Stimulated activated memory B cell treated with anti-CD40 and anti-IgM and Interleukin-4, amounts not matched to agents 10 μg/mL and 1 μg/mL and 100 μg/mL, for 72 hours (primary cell): Measurements from ENCODE around the gene FGF5.
"Not testable (repeated sequence)": the region's sequence is repeated elsewhere in the genome, so short reads cannot be mapped to it uniquely, and the experiment has no call there.

Experiments used
- ATAC-seq: fragments of 150-1000 bp; cut with Tn5 transposase; 2 replicates; pipeline ENCODE4 v1.10.0; 2021
- H3K27ac Mint-ChIP-seq: one replicate; pipeline ENCODE4 v1.8.0; 2022; ENCODE audit warnings: mild to moderate bottlenecking, mixed read lengths
- H3K27me3 Mint-ChIP-seq: one replicate; pipeline ENCODE4 v1.8.0; 2022; ENCODE audit warnings: mixed read lengths
- H3K36me3 Mint-ChIP-seq: one replicate; pipeline ENCODE4 v1.8.0; 2022; ENCODE audit warnings: mixed read lengths
- H3K4me1 Mint-ChIP-seq: one replicate; pipeline ENCODE4 v1.8.0; 2022; ENCODE audit warnings: mixed read lengths
- H3K4me3 Mint-ChIP-seq: one replicate; pipeline ENCODE4 v1.8.0; 2022; ENCODE audit warnings: mild to moderate bottlenecking, moderate library complexity, mixed read lengths
- H3K9me3 Mint-ChIP-seq: one replicate; pipeline ENCODE4 v1.8.0; 2022; ENCODE audit warnings: mixed read lengths

FGF5 gene

GRCh38 chr4:80264825-80265224 is 1.6 kb upstream of the FGF5 start:
- no peak for ATAC-seq
- Mint-ChIP-seq H3K4me3 (no peak overlapping the region), H3K4me1 (peaks cover 35% of the 10 kb centered on the region), H3K9me3 (no peaks in the 10 kb centered on the region), H3K27me3 (peaks cover 76% of the 10 kb centered on the region), H3K27ac (no peak overlapping the region), H3K36me3 (no peaks in the 10 kb centered on the region)

- Mint-ChIP-seq H3K27ac (no peak overlapping the region), H3K4me3 (peak overlapping the region; percentile 79), H3K9me3 (no peaks in the 10 kb centered on the region), H3K4me1 (peaks cover 35% of the 10 kb centered on the region), H3K27me3 (peaks cover 77% of the 10 kb centered on the region), H3K36me3 (no peaks in the 10 kb centered on the region)
- ATAC-seq = no peak
Observed at GRCh38 chr4:80265571-80266252, 752 bp upstream of the FGF5 start.

GRCh38 chr4:80266902-80267380 is 477 bp downstream of the FGF5 start:
- ATAC-seq = peak; percentile 45
- peak overlapping the region; percentile 79 for H3K4me3 Mint-ChIP-seq
- H3K4me1 Mint-ChIP-seq = peaks cover 35% of the 10 kb centered on the region
- no peaks in the 10 kb centered on the region for H3K36me3 Mint-ChIP-seq
- peaks cover 84% of the 10 kb centered on the region for H3K27me3 Mint-ChIP-seq
- no peaks in the 10 kb centered on the region for H3K9me3 Mint-ChIP-seq
- no peak overlapping the region for H3K27ac Mint-ChIP-seq

DNA sequence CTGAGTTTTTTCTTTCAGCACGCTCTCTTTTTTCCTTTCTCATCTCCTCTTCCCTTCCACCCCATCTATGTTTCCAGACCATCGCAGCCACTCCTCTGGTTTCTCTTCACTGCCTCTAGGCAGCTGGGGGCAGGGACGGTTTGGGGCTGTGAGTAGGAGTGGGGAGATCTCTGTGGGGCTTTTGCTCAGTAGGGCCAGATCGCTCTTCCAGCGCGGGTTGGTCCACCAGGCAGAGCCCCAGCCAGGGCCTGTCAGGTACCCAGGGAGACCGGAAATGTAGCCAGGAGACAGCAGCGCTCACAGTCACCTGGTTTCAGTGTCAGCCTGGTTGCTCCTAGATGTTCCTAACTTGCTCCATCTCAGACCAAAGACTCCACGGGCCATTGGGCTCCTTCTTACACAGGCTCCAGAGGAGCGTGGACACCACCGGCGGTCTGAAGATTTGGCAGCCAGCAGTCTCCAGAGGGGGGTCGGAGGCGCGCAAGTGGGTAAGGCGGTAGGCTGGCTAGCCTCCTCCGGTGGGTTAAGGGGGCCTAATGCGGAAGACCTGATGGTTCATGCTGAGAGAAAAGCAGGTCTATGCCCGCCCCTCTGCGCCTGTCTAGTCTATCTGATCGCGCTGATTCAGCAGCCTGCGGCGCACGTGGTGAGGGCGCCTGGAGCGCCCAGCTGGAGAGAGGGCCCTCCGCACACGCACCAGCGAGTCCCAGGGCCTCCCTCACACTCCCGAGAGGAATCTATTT is 1.8 kb downstream of the FGF5 start:
- H3K4me1 Mint-ChIP-seq = peaks cover 35% of the 10 kb centered on the region
- H3K36me3 Mint-ChIP-seq = no peaks in the 10 kb centered on the region
- no peaks in the 10 kb centered on the region for H3K9me3 Mint-ChIP-seq
- H3K27ac Mint-ChIP-seq = no peak overlapping the region
- no peak overlapping the region for H3K4me3 Mint-ChIP-seq
- H3K27me3 Mint-ChIP-seq = peaks cover 71% of the 10 kb centered on the region
- ATAC-seq = peak; percentile 34

- Mint-ChIP-seq H3K4me3 (no peak overlapping the region), H3K9me3 (no peaks in the 10 kb centered on the region), H3K27me3 (peaks cover 64% of the 10 kb centered on the region), H3K4me1 (peaks cover 35% of the 10 kb centered on the region), H3K27ac (no peak overlapping the region), H3K36me3 (no peaks in the 10 kb centered on the region)
- no peak for ATAC-seq
Observed at GRCh38 chr4:80268936-80269335, 2.5 kb downstream of the FGF5 start.

GRCh38 chr4:80270321-80270720 is 3.9 kb downstream of the FGF5 start:
- no peak for ATAC-seq
- H3K36me3 Mint-ChIP-seq = no peaks in the 10 kb centered on the region
- H3K4me1 Mint-ChIP-seq = peaks cover 34% of the 10 kb centered on the region
- H3K4me3 Mint-ChIP-seq = no peak overlapping the region
- no peaks in the 10 kb centered on the region for H3K9me3 Mint-ChIP-seq
- no peak overlapping the region for H3K27ac Mint-ChIP-seq
- peaks cover 54% of the 10 kb centered on the region for H3K27me3 Mint-ChIP-seq

DNA sequence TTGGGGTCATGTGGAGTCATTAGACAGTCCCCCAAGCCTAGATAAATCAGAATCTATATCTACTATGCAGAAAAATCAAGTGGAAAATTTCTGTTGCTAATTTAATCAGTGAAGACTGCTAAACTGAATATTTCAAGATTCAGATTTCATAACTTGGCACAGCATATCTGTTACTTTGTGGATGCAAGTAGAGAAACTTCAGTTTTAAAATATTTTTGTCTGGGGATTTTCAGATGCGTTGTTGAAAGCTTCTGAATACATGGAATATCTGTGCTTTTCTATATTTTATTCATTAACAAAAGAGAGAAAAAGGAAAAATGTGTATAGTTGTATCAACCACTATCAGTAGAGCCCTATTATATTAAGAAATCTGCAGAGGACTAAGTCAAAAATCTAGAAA is 4.4 kb downstream of the FGF5 start:
- Mint-ChIP-seq H3K27ac (no peak overlapping the region), H3K36me3 (no peaks in the 10 kb centered on the region), H3K4me1 (peaks cover 29% of the 10 kb centered on the region), H3K4me3 (no peak overlapping the region), H3K27me3 (peaks cover 49% of the 10 kb centered on the region), H3K9me3 (no peaks in the 10 kb centered on the region)
- ATAC-seq = no peak

DNA sequence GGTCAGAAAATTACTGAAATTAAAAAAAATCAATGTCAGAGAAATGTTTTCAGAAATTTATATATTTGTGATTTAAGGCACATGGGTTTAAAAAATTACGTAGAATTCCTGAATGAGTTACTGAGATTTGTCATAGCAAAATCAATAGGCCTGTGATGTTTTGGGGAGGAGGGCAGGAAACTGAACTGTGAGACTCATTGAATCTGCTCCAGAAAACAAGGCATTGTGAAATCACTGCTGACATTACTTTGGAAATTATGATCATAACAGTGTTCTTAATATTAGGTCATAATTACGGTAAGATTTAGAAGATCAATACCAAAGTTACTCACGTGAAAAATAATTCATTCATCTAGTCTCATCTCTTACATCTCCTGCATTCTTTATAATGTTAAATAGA is 5.3 kb downstream of the FGF5 start:
- H3K4me1 Mint-ChIP-seq = peaks cover 19% of the 10 kb centered on the region
- H3K27me3 Mint-ChIP-seq = peaks cover 39% of the 10 kb centered on the region
- no peaks in the 10 kb centered on the region for H3K36me3 Mint-ChIP-seq
- ATAC-seq = no peak
- H3K27ac Mint-ChIP-seq = no peak overlapping the region
- no peaks in the 10 kb centered on the region for H3K9me3 Mint-ChIP-seq
- no peak overlapping the region for H3K4me3 Mint-ChIP-seq

DNA sequence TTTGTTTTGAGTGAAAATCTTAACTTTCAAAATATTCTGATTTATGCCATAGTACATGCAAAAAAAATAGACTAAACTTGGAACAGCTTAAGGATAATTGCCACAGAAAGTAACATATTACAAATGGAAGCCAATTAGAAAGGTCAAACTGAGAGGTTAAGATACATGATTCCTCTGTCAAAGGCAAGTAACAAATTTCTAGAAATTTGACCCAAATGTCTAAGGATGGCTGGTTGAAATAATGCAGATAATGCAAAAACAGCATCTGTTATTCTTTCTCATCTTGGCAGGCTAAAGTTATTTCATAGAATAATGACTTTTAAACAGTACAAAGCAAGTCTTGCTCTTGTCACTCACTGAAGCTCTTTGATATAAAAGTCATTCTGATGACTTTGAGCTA is 10.5 kb downstream of the FGF5 start:
- Mint-ChIP-seq H3K9me3 (no peaks in the 10 kb centered on the region), H3K27me3 (no peaks in the 10 kb centered on the region), H3K4me1 (no peaks in the 10 kb centered on the region)

GRCh38 chr4:80279751-80280150 is 13.3 kb downstream of the FGF5 start:
- Mint-ChIP-seq H3K36me3 (no peaks in the 10 kb centered on the region), H3K27me3 (no peaks in the 10 kb centered on the region), H3K4me1 (no peaks in the 10 kb centered on the region), H3K9me3 (no peaks in the 10 kb centered on the region), H3K4me3 (no peak overlapping the region), H3K27ac (no peak overlapping the region)
- no peak for ATAC-seq

More for the DNA sequence above, 10.5 kb downstream of the FGF5 start:
- no peak overlapping the region for H3K27ac Mint-ChIP-seq
- no peak overlapping the region for H3K4me3 Mint-ChIP-seq
- H3K36me3 Mint-ChIP-seq = no peaks in the 10 kb centered on the region
- no peak for ATAC-seq

DNA sequence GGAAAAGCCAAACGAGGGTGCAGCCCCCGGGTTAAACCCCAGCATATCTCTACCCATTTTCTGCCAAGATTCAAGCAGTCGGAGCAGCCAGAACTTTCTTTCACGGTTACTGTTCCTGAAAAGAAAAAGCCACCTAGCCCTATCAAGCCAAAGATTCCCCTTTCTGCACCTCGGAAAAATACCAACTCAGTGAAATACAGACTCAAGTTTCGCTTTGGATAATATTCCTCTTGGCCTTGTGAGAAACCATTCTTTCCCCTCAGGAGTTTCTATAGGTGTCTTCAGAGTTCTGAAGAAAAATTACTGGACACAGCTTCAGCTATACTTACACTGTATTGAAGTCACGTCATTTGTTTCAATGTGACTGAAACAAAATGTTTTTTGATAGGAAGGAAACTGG is 20.0 kb downstream of the FGF5 start:
- H3K27me3 Mint-ChIP-seq = no peaks in the 10 kb centered on the region
- no peaks in the 10 kb centered on the region for H3K9me3 Mint-ChIP-seq
- no peaks in the 10 kb centered on the region for H3K36me3 Mint-ChIP-seq
- no peak overlapping the region for H3K27ac Mint-ChIP-seq
- no peak overlapping the region for H3K4me3 Mint-ChIP-seq
- no peaks in the 10 kb centered on the region for H3K4me1 Mint-ChIP-seq
- ATAC-seq = no peak

- H3K27me3 Mint-ChIP-seq, ATAC-seq, H3K9me3 Mint-ChIP-seq, H3K4me3 Mint-ChIP-seq, H3K4me1 Mint-ChIP-seq, H3K27ac Mint-ChIP-seq, H3K36me3 Mint-ChIP-seq: not testable (repeated sequence)
Observed at GRCh38 chr4:80290665-80291064, 24.2 kb downstream of the FGF5 start.

DNA sequence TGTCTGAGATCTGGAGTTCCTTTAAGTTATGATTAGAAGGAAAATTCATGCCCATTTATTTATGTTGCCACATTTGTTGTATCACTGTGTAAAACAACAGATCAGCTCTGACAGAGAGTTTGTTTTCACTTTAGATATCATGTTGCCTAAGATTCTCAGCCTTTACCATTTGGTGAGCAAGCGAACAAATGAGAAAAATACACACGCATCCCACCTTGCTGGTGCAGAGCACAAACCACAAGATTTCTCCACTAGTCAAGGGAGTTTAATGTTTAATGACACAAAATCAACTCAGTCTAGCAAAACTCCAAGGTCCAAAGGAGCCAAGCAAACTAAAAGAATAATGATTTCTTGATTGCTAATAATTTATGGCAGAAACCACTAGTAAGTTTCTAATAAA is 27.7 kb downstream of the FGF5 start:
- Mint-ChIP-seq H3K4me3 (no peak overlapping the region), H3K27me3 (peaks cover 9% of the 10 kb centered on the region), H3K36me3 (no peaks in the 10 kb centered on the region), H3K27ac (no peak overlapping the region), H3K9me3 (no peaks in the 10 kb centered on the region), H3K4me1 (no peaks in the 10 kb centered on the region)
- no peak for ATAC-seq

- no peaks in the 10 kb centered on the region for H3K4me1 Mint-ChIP-seq
- H3K9me3 Mint-ChIP-seq = no peaks in the 10 kb centered on the region
- H3K4me3 Mint-ChIP-seq = no peak overlapping the region
- no peaks in the 10 kb centered on the region for H3K36me3 Mint-ChIP-seq
- H3K27ac Mint-ChIP-seq = no peak overlapping the region
- ATAC-seq = no peak
- peaks cover 9% of the 10 kb centered on the region for H3K27me3 Mint-ChIP-seq
Observed at GRCh38 chr4:80295336-80295735, 28.9 kb downstream of the FGF5 start.

- Mint-ChIP-seq H3K4me3 (no peak overlapping the region), H3K4me1 (no peaks in the 10 kb centered on the region), H3K36me3 (no peaks in the 10 kb centered on the region), H3K27ac (no peak overlapping the region), H3K27me3 (peaks cover 9% of the 10 kb centered on the region), H3K9me3 (no peaks in the 10 kb centered on the region)
- no peak for ATAC-seq
Observed at GRCh38 chr4:80295826-80296225, 29.4 kb downstream of the FGF5 start.

DNA sequence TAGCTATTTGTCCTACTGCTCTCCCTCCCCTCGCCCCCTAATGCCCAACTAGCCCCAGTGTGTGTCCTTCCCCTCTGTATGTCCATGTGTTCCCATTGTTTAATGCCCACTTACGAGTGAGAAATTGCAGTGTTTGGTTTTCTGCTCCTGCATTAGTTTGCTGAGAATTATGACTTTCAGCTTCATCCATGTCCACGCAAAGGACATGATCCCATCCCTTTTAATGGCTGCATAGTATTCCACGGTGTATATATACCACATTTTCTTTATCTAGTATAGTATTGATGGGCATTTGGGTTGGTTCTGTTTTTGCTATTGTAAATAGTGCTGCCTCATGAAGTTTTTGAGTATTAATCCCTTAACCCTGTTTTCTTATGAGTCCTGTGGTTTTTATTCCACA is 35.4 kb downstream of the FGF5 start:
- Mint-ChIP-seq H3K4me3 (no peak overlapping the region), H3K4me1 (no peaks in the 10 kb centered on the region)
- no peak for ATAC-seq

More for the DNA sequence above, 35.4 kb downstream of the FGF5 start:
- Mint-ChIP-seq H3K9me3 (peaks cover 3% of the 10 kb centered on the region), H3K36me3 (no peaks in the 10 kb centered on the region), H3K27ac (no peak overlapping the region), H3K27me3 (peaks cover 9% of the 10 kb centered on the region)
